ENCODE data around the gene APLN.

DNA sequence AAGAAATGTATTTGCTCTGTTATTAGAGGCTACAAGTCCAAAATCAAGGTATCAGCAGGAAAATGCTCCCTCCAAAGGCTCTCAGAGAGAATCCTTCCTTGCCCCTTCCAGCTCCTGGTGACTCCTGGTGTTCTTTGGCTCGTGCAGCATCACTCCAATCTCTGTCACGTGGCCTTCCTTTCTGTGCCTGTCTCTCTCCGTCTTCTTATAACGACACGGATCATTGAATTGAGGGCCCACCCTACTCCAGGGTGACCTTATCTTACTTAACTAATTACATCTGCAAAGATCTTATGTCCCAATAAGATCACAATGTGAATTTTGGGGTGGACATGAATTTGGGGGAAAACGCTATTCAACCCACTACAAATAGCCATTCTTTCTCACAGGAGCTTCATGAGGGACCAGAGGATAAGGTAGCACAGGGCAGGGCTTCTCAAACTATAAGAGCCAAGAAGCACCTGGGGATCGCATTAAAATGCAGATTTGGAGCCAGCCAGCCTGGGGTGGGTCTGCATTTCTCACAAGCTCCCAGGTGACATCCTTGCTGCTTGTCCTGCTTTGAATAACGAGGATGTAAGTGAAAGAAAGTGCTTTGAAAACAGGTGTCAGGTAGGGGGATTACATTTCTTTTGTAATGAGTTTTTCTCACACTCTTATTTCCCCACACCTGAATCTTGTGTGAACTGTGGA, 41.9 kb upstream of the APLN start:
- TF ChIP-seq, protein P1, sequence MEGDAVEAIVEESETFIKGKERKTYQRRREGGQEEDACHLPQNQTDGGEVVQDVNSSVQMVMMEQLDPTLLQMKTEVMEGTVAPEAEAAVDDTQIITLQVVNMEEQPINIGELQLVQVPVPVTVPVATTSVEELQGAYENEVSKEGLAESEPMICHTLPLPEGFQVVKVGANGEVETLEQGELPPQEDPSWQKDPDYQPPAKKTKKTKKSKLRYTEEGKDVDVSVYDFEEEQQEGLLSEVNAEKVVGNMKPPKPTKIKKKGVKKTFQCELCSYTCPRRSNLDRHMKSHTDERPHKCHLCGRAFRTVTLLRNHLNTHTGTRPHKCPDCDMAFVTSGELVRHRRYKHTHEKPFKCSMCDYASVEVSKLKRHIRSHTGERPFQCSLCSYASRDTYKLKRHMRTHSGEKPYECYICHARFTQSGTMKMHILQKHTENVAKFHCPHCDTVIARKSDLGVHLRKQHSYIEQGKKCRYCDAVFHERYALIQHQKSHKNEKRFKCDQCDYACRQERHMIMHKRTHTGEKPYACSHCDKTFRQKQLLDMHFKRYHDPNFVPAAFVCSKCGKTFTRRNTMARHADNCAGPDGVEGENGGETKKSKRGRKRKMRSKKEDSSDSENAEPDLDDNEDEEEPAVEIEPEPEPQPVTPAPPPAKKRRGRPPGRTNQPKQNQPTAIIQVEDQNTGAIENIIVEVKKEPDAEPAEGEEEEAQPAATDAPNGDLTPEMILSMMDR (conservative IDR thresholded peaks at IDR 0.05), result no peak
- TF ChIP-seq ZFX (IDR thresholded peaks at IDR 0.05), result no peak

Data from C4-2B (cell line).